H1 (cell line): ENCODE data around the gene HOXB4.

Source experiments
- ATF2 ChIP-seq: IDR thresholded peaks from 2 replicates; pipeline ENCODE4 v1.6.1; 2012; ENCODE audit warnings: low read length, inconsistent platforms
- CTCF ChIP-seq, 3 experiments: IDR thresholded peaks; 1 replicate in 2 of 3; 2 replicates in 1 of 3; pipeline versions ENCODE4 v1.5.1 to v1.6.1; 2011; ENCODE audit warnings: low read length in 3 of 3, mild to moderate bottlenecking in 3 of 3, inconsistent platforms in 2 of 3, low read depth in 1 of 3, moderate library complexity in 1 of 3; ENCODE audit not compliant: insufficient read depth in 1 of 3; ENCODE audit errors: control extremely low read depth in 1 of 3
- EZH2 ChIP-seq: fragments of 200-600 bp; sonication (generic); IDR thresholded peaks from 2 replicates; pipeline ENCODE4 v1.7.1; 2012; ENCODE audit warnings: low read depth, mild to moderate bottlenecking, moderate library complexity, low read length, inconsistent platforms; ENCODE audit not compliant: severe bottlenecking
- GTF2F1 ChIP-seq: IDR thresholded peaks from 2 replicates; pipeline ENCODE4 v1.6.1; 2012; ENCODE audit warnings: low read depth, low read length, improper control_type of control experiment, borderline replicate concordance
- POLR2A ChIP-seq, 2 experiments: IDR thresholded peaks; 1 replicate in 1 of 2; 2 replicates in 1 of 2; pipeline ENCODE4 v1.6.1; 2011; ENCODE audit warnings: low read depth in 2 of 2, low read length in 2 of 2, mild to moderate bottlenecking in 2 of 2; ENCODE audit errors: control extremely low read depth in 1 of 2
- SUZ12 ChIP-seq: fragments of 200-600 bp; sonication (generic); IDR thresholded peaks from 2 replicates; pipeline ENCODE4 v1.6.1; 2012; ENCODE audit warnings: mild to moderate bottlenecking, inconsistent platforms, low read length, moderate library complexity, mixed read lengths
- TAF1 ChIP-seq: IDR thresholded peaks from 2 replicates; pipeline ENCODE4 v1.6.1; 2011; ENCODE audit warnings: mild to moderate bottlenecking, low read depth, low read length

DNA sequence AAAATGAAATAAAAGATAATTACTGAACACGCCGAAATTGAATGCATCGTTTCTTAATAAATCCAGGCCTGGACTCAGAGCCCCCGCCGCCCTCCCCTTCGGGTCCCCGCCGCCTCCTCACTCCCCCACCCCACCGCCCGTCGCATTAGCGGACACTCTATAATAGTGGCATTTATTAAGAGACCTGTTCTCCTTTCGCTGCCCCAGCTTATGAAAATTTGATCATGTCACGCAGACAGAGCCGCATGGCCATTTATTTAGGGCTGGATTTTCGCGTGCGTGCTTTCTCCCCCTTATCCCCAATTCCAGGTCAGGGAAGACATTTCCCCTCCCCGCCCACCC is 27.0 kb downstream of the HOXB4 start:
- no peak for TF ChIP-seq ATF2
- TF ChIP-seq CTCF (IDR thresholded peaks at IDR 0.05; ENCODE audit: control extremely low read depth in 1 of 3, insufficient read depth in 1 of 3, low read depth in 1 of 3, low read length in 3 of 3) = no peak
- no peak for TF ChIP-seq POLR2A (IDR thresholded peaks at IDR 0.05; ENCODE audit: control extremely low read depth in 1 of 2, low read depth in 2 of 2, low read length in 2 of 2)
- TF ChIP-seq GTF2F1 = no peak
- no peak for TF ChIP-seq EZH2
- TF ChIP-seq TAF1 = no peak
- TF ChIP-seq SUZ12 = no peak
